HG03175 (cell line): ENCODE data around the gene NUP98.
A peak's percentile ranks its signal among the peaks of the same experiment; 100 is the strongest.

Experiments used
- ATAC-seq: cut with Tn5 transposase; IDR thresholded peaks from one replicate; pipeline ENCODE4 v1.9.1; 2021; ENCODE audit warnings: mild to moderate bottlenecking, moderate library complexity; ENCODE audit not compliant: unreplicated experiment

NUP98 gene

DNA sequence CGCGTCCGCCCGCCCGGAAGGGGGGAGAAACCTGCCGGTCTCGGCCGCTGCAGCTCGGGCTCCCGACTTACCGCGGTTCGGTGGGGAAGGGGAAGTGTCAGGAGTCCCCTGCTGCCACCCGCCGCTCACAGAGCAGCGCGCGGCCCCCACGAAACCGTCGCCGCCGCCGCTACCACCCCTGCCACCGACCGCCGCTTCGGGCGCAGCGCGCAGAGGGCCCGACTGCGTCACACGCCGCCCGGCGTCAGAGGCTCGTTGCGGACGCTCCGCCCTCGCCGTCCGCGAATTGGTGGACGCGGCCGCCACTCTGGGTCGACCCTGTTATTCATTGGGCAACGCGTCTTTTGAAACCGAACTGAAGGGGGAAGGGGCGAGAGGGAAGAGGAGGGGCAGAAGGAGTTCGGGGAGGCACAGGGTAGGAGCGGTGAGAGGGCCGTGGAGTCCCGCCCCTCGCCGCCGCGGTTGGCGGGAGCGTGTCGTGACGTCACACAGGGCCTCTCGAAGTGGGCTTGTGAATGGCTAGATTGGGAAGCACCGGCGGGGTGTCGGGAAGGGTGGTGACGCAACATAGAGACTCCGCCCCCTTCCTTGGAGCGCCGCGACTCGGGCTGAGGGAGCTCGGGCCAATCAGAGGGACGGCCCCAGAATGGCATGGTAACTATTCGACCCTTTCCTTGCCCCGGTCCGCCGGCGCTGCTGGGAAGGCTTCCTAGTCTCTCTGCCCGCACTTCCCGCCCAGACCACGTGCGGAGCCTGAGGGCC, at the start of gene NUP98:
NUP98 (minus strand) TSS at position 226 of the 762 bp plus-strand sequence. CDS start 15,437 bp downstream, outside the sequence.
- ATAC-seq = peak; percentile 90

DNA sequence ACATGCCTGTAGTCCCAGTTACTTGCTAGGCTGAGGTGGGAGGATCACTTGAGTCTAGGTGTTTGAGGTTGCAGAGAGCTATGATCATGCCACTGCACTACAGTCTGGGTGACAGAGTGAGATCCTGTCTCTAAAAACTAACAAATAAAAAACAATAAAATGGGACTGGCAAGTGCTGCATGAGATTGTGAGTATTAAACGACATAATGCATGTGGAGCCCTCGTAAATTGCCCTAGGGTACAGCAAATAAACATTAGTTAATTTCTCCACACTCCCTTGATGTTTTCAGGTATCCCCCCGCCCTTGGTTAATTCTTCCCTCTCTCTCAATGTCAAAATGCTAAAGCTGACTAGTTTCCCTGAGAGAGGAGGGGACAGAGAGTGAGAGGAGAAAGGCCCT, 48.3 kb upstream of the NUP98 start:
- no peak for ATAC-seq

DNA sequence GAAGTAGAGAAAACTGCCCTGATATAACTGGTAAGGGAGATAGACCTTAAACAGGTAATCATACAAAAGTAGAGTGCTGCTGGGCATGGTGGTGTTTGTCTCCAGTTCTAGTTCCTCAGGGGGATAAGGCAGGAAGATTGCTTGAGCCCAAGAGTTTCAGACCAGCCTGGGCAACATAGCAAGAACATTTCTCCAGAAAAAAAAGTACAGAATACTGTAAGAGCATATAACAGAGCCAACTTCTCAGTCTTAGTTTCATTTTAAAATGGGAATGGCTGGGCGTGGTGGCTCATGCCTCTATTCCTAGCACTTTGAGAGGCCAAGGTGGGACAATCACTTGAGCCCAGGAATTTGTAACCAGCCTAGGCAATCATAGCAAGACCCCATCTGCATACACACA, 47.9 kb upstream of the NUP98 start:
- ATAC-seq = no peak

DNA sequence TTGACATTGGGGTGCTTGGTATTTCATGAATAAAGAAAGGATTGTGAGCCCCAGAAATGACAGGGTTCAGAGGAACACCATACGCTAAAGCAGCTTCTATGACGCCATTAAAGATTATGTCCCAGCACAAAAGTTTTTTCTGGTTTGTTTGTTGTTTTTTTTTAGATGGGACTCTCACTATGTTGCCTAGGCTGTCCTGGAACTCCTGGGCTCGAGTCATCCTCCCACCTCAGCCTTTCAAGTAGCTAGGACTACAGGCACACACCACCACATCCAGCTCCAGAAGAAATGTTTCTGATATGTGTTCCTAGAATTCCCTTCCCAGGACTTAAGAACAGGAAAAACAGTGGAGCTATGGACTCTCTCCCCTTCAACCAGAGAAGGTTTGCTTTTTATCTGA, 46.0 kb upstream of the NUP98 start:
- ATAC-seq = no peak

DNA sequence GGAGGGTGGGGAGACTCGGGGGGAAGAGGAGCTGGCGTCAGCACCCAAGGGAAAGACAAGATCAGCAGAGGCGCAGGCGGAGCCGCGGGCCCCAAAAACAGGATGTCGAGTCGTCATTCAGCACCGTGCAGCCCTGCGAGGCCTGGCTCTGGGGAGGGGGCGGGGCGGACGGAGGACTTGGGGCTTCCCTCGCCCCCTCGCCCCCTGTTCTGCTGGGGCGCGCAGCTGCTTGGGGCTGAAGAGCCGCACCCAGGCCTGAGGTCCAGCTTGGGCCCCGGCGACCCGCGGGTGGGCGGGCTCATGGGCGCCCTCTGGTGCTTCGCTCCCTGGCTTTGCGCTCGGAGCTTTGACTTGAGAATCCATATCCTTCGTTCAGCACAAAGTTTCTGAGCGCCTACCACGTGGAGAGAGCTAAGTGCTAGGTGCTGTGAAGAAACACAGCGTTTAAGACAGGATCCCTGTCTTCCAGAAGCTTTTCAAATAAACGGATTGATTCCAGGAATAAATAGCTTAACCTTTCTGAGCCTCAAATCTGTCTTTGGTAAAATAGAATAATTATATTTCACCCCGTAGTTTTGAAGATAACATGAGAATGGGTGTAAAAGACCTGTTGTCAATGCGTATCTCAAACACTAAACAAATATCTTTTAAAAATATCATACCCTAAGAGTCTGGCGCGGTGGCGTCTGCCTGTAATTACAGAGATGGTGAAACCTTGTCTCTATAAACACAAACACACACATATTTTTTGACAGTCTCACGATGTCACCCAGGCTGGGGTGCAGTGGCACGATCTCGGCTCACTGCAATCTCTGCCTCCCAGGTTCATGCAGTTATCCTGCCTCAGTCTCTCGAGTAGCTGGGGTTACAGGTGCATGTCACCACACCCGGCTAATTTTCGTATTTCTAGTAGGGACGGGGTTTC, 44.3 kb upstream of the NUP98 start:
- ATAC-seq = peak; percentile 56

DNA sequence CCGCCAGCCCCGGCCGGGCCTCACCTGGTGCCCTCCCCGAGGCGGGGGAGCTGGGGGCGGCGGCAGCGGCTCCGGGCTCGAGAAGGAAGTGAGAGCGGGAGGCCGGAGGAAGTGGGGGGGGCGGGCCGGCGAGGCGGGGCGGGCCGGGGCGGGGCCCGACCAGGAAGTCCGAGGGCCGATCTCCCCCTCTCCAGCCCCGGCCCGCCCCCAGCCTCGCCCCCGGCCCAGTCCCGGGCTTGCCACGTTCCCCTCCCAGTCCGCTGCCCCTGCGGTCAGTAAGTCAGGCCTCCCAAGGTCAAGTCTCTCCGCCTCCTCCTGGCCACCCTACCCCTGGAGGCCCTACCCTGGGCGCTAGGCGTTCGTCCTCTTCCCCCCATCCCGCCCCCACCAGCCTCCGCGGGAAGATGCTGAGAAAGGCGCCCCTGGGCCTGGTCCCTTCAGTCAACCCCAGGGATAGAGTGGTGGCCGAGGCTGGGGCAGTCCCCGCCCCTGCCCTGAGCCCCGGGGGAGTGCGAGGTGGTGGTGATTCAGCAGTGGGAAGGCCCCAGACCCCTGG, 43.6 kb upstream of the NUP98 start, which contains the start of gene RHOG:
RHOG (minus strand) TSS at position 90 of the 556 bp plus-strand sequence. CDS start 12,821 bp downstream, outside the sequence.
- ATAC-seq = peak; percentile 45

DNA sequence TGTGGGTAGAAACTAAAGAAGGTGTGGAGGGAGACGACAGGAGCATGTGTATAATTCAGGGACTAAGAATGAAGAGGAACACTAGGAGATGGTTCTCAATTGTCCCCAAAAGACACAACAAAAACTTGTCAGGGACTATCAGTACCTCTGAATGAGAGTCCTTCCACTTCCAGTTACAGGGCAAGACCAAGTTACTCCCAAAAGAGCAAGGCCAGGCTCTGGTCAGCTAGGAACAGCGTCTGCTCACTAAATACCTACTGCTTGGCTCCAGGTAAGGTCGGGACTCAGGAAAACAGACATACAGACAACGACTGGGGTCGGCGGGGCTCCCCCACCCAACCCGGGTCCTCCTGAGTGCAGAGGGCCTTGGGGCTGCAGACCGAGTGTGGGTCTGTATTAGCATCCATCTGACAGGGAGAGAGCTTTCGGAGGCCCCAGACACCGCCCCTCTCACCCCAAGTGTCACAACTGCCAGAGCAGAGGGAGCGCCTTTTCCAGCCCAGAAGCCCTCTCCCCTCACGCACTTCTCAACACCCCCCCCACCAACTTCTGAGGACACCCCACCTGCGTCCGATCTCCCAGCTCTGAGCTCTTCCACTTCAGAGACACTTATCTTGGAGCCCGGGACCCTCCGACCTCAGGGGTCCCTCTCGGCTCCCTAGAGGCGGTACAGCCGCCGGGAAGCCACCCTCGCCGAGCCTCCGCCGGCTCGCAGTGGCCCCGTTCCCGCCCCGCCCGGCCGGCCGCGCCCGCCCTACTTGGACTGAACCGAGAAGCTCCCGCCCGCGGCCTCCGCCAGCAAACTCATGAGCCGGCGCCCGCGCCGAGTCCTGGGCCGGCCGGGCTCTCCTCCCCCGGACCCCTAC, 42.9 kb upstream of the NUP98 start:
- peak; percentile 7 for ATAC-seq

DNA sequence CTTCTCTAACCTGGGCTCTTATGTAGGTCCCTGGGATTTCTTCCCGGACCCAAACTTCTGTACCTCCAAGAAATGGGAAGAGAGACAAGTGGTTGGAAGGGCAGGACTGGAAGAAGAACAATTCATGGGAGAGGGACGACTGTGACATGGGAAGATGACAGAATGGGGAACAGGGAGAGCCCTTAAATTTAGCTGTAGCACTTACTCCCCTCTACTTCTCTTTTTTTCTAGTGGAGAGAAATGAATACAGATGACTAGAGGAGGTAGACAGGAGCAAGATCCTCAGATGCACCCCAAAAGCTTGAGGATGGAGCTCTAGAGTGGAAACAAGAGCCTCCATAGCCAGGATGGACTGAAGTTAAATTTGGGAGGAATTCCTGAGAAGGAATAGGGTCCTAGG, 41.1 kb upstream of the NUP98 start:
- no peak for ATAC-seq

DNA sequence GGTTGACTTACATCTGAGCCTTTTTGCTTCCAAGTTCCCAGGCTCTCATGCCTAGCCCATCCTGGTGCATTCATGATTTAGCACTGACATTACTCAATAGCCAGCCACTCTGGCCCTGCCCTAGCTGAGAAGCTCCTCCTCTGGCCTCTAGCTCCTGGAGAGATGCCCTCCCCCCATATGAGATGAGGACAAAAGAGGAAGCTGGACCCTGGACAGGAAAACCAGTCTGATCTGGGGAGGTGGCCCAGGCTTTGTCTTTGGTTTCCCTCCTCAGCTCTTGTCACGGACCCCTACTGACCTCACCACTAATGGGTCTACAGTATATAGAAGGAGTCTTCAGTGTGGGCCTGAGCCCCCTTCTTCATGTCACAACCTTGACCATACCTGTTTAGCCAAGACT, 40.4 kb upstream of the NUP98 start:
- no peak for ATAC-seq

DNA sequence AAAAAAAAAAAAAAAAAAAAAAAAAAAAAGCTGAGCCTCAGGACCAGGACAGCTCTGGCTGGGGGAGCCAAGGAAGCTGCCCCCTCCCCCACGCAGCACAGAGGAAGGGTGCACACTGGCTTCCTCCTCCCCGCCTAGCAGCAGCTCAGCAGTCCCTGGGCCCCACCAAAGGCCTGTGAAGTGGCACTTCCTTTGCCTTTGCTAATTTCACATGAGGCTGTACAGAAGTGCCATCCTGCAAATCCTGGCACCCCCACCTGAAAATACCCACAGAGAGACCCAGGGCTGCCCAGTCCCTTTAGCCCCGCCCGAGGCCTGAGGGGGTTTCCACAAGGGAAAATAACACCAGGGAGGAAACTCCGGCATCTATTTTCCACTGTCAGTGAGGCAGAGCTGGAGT, 39.5 kb upstream of the NUP98 start:
- no peak for ATAC-seq

DNA sequence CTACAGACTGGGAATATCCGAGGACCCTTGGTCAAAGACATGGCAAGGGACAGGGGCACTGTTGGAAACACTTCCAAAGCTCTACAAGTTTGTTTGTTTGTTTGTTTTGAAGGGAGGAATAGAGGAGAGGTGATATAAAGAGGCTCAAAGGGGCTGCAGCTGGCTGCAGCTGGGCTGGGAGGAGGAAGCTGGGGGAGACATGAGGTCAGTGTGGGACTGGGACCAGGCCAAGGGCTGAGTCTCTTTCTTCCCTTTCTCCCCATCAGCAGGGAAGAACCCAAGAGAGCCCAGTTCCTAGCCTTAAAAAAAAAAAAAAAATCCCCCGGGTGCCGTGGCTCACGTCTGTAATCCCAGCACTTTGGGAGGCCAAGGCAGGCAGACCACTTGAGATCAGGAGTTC, 38.4 kb upstream of the NUP98 start:
- ATAC-seq = no peak

DNA sequence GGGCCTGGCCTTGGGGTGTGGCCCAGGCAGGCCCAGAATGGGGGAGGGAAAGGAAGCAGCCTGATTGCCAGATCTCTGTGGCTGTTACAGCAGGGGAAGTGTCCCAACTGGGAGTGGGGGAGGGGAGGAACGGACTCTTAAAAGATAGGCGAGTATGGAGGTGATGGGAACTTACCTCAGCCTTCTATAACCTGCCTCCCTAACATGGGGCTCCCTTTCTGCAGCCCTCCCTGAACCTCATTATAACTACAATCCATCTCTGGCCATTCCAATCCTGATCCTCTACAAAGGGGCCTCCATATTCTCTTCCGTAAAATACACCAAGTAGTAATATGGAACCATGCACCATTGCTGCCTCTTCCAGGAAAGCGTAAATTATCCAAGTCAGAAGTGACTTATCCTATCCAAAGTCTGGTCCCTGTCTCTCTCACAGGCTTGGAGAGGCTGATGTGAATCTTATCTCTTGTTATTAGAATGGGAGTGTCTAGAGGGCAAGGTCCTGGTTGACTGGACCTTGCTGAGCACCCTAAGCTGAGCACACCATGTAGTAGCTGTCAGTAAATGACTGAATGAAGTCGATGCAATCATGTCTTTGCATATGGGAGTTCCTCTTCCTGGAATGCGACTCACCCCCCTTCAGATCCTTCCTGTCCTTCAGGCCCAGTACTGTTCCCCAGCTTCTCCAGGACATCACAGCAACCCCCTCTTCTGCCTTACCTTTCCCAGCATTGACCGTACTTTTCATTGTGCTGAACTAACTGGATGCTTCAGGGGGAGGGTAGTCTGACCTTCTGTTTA, 37.5 kb upstream of the NUP98 start:
- ATAC-seq = no peak

DNA sequence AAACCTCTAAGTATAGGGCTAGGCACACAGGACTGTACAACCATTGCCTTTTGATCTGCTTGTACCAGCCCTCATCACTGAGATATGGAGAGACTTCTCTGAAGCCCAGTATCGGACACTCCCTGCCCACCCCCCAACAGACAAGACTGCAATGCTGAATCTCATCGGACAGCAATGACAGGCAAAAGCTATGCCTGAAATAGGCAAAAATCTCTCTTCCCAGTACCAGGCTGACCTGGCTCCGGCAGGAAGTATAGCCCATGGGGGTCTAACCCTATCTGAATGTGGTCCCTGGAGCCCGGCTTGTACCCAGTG, 37.0 kb upstream of the NUP98 start:
- no peak for ATAC-seq

DNA sequence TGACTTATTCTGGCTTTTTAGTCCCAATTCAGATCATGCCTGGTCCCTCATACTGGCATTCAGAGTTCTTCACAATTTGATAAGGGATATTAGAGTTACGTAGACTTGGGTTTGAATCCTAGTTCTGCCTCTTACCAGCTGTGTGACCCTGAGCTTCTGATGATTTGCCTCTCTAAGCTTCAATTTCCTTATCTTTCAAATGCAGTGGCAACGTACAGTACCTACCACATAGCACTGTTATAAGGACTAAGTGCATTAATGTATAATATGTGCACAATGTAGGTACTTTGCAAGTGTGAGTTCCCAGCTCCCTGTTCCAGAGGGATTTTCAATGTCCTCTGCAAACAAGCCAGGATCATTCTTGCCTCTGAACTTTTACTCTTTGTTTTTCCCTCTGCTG, 36.1 kb upstream of the NUP98 start:
- ATAC-seq = no peak

DNA sequence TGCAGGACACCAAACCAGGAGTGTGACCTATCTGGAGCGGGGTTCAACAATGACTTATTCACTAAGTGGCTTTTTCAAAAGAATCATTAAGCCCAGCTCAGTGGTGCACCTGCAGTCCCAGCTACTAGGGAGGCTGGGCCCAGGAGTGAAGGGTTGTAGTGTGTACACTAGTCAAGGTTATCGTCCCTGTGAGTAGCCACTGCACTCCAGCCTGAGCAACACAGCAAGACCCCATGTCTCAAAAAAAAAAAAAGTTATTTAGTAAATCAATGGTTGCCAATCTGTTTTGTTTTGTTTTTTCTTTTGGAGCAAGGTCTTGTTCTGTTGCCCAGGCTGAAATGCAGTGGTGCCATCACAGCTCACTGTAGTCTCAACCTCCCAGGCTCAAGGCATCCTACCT, 35.5 kb upstream of the NUP98 start:
- no peak for ATAC-seq

DNA sequence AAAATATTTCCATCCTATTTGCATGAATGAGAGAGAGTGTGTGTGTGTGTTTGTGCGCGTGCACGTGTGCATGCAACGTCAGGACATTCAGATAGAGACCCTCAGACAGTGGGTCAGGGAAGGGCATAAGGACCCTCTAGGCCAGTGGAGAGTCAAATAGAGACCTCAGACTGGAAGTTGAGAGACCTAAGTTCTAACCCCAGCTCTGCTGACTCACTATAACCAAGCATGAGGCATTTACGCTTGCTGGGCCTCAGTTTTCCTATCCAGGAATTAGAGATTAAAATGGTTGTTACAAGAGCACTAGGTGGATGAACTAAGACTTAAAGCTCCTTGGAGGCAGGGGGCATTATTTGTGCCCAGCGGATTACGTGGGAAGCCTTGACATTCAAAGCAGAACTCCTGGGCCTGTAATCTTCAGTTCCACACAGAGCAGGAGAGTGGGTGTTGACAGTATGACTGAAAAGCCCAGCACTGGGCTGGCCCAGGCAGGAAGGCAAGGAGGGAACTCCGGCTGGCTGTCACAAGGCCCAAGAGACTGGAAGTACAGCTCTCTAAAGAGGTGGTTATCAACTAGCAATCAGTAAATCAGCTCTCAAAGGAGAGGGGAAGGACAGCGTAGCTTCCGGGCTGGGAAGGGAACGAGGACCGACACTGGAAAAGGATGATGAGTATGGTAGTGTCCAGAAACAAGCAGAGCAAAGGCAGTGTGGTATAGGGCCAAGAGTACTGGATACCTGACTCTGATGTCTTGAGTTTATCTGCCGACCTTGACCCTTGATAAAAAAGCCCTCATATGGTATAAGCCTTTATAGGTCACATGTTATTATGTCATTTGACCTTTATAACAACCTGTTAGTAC, 34.3 kb upstream of the NUP98 start:
- no peak for ATAC-seq

DNA sequence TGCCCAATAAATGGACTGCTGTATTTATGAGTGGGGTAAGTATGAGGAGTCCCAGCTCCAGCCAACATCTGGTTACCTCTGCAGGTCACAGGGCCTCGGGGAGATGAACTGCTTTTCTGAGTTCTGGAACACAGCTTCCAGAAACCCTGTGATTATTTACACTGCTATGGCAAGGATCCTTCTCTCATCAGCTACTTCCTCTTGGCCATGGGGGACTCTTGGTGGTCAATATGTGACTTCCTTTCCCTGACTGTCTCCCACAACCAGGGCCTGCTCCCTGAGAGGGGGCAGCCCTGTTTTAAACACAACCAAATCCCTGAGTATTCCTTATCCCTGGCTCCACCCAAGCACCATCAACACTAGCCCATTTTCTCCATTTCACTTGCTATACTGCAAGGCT, 33.4 kb upstream of the NUP98 start:
- ATAC-seq = no peak

DNA sequence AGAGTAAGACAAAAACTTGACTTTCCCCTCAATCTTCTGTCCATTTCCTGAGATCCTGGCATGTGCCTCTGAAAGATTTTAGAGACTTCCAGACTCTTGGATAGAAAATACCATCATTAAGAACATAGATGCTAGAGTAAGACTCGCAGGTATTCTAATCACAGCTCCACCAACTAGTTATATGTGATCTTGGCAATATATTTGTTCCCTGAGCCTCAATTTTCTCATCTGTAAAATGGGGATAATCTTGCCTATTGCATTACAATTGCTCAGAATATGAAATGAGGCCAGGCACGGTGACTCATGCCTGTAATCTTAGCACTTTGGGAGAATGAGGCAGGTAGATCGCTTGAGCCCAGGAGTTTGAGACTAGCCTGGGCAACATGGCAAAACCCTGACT, 32.7 kb upstream of the NUP98 start:
- no peak for ATAC-seq
